Stimulated activated CD8-positive, alpha-beta memory T cell treated with anti-CD3 and anti-CD28 coated beads, Interleukin-2, amount 100 ng/mL, for 48 hours (primary cell): ENCODE data around the gene HK1.
"Not testable (repeated sequence)": the region's sequence is repeated elsewhere in the genome, so short reads cannot be mapped to it uniquely, and the experiment has no call there.

ENCODE experiments used
- DNase-seq, 2 donors: peaks; one replicate each; pipeline ENCODE4 v3.0.0-alpha.2; 2020; ENCODE audit warnings: low read depth in 2 of 2

Gene HK1

GRCh38 chr10:69308304-69308703 lies 30.0 kb downstream of the HK1 start:
- not testable (repeated sequence) for DNase-seq

DNA sequence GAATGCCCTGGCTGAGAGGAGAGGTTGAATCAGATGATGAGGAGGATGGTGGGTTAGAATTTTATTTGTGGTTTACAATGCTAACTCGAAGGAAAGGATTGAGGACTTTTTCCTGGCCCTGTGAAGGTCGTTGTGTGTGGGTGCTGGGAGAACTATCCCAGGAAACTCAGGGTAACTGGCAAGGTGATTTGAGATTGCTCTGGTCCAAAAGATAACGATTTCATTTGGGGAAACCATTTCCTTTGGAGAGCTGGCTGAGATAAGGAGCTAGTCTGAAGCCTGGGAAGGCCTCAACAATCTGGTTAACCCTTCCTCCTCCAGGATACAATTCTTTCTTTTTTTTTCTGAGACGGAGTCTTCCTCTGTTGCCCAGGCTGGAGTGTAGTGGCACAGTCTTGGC lies 33.0 kb downstream of the HK1 start:
- DNase-seq: no peak

DNA sequence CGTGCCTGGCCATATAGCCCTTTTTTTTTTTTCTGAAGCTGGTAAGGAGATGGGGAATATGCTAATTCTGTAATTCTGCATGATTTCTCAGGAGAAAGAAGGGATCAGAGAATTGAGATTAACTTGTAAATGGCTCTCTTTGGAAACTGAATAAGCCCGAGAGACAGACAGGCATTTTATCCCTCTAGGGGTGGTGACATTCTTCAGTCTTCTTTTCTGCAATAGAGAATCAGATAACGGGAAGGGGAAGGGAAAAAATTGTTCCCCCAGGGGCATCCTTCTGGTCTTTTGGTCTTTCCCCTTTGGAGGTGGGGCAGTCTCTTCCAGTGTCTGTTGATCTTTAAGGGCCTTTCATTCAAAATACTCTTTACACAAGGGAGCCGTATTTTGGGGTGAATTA lies 34.2 kb downstream of the HK1 start:
- DNase-seq: no peak

- no peak for DNase-seq
Observed at GRCh38 chr10:69315100-69315542, 36.8 kb downstream of the HK1 start.

DNA sequence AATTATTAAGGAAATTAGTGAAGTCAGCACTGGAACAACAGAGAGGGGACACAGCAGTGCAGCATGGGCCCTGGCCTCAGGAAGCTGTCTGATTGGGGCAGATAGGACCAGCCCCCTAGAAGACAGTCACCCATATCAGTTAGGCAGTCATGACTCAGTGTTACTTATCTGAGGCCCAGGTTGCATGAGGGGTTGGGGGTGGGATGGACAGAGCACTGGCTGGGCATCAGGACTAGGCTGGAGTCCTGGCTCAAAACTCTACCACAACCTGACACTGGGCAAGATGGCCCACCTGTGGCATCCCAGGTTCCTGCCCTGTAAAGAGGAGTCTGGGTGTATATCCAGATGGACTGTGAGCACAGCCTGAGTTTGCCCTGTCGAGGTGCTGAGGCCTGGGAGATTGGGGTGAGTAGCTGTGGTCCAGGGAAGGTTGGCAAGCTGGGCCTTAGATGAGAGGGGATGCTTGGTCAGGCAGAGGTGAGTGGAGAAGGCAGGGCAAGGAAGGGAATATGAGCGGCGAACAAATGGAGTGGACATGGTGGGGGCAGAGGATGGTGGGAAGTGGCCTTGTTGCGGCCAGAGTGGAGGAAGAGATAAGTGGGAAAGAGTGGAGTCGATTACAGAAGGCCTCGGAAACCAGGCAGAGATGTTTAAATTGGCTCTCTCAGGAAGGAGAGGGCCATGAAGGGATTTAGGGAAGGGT lies 37.5 kb downstream of the HK1 start:
- no peak for DNase-seq

- DNase-seq: no peak
Observed at GRCh38 chr10:69316313-69317059, 38.2 kb downstream of the HK1 start.

DNA sequence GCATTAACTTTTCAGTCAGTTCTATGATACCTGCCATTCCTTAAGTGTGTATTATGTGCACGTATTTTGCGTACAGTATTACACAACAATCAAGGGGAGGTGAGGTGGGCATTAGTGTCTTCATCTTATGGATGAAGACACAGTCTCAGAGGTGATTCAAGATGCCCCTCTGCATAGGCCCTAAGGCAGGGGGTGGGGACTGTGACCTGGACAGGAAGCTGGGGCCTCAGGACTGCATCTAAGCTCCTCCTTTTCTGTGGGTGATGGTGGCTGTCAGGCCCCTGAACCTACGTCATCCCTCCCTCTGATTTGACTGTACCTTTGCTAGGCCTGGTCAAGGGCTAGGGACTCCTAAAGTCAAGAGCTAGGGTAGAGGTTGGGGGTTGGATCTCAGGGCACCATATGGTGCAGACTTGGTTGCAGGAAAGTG lies 38.9 kb downstream of the HK1 start:
- peak in 1 of 2 donors; percentile 36 for DNase-seq

DNA sequence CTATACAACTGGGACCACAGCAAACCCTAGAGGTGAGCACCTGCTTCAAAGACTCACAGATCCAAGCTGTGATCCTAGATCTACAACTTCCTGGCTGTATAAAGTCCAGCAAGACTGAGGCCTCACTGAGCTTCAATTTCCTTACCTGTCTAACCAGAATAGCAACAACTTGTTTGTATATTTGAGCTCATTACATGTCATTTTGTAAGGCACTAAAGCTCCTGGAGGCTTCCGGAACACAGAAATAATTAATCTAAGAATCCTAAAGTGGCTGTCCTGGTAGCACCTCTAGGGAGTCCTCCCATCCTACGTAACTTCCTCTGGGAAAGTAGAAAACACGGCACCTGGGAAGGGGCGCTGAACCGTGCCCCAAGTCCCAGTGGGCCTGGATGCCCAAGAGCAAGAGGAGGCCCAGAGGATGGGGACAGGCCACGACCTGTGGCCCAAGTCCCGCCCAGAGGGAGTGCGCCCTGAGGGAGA lies 39.4 kb downstream of the HK1 start:
- DNase-seq: no peak

DNA sequence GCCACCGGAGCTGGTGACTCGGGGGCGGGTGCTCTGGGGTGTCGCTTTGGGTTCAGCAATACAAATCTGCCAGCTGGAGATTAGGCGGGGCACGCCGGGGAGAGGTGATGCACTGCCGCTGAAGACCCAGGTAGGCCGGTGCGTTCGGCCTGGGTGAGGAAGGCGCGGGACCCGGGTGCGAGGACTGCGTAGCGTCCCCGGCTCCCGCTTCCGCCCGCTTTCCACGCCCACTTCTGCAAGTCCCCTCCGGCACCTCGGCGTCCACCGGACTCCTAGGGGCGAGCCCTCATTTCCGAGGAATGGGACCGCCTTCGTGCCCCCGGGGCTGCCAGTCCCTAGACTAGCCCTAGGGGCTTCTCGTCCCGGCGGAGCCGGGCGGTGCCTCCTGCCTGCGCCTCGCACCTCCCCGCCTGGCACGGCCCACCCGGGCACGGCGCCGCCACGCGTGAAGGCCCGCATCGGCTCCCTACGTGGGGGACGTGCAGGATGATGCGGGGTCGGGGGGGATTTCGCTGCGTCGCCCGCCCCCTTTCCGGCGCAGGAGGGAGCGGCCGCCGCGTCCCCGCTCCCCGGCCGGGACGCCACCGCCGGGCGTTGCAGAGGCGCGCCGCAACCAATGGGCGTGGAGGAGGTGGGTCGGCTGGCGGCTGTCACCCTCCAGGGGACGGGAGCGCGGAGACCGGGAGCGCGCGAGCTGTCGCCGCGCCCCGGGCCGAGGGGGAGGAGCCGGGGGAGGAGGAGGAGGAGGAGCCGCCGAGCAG lies 40.0 kb downstream of the HK1 start:
- peak; percentile 85 to 91 for DNase-seq

DNA sequence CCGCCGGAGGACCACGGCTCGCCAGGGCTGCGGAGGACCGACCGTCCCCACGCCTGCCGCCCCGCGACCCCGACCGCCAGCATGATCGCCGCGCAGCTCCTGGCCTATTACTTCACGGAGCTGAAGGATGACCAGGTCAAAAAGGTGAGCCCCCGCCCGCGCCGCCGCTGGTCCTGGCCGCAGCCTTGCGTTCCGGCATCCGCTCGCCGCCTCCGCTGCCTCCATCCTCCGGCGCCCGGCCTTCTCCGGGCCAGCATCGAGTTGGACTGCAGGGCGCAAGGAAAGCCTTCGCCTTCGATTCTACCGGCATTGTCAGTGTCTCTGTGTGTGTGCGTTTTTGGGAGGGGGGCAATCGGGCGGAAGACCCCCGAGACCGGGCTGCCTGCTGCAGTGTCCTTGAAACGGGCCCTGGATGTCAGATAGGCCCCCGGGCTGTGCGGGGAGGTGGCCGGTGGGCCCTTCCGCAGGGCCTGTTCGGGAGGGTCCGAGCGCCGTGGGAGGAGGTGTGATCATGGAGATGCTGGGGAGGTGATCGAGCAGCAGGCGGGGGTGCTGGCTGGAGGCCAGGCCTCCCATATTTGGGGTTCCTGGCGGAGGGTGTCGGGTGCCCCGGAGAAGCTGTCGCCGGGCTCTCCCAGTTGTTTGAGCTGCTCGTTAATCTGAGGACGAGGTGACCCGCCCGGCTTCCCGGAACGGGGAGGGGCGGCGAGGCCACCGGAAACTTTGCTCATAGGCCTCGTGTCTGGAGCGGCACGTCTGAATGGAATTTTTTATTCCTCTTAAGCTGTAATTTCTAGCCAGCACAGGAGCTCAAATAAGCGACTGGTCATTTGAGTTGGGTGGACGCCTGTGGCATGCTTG lies 40.8 kb downstream of the HK1 start:
- DNase-seq: peak; percentile 65 to 76

DNA sequence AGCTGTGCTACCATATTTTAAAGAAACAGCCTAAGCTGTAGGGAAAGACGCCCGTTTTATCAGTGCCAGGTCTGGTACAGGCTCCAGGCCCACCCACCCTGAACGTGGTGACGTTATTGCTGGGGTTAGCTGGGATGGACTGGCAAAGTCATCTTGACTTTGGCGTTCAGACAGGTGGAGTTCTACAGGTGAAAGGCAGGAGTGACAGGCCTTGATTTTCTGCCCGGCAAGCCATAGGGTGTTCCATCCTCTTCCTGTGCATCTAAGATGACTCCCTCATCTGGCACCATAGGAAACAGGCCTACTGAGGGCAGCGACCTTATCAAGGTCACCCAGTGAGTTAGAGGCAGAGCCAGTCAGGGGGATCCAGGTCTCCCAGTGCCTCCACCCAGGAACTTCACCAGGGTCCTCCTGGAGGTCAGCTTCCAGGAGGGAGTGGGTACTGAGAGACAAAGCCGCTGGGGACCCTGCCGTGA lies 41.6 kb downstream of the HK1 start:
- no peak for DNase-seq

- no peak for DNase-seq
Observed at GRCh38 chr10:69320521-69320920, 42.2 kb downstream of the HK1 start.

- no peak for DNase-seq
Observed at GRCh38 chr10:69321039-69321715, 42.9 kb downstream of the HK1 start.

- no peak for DNase-seq
Observed at GRCh38 chr10:69321865-69322264, 43.6 kb downstream of the HK1 start.

DNA sequence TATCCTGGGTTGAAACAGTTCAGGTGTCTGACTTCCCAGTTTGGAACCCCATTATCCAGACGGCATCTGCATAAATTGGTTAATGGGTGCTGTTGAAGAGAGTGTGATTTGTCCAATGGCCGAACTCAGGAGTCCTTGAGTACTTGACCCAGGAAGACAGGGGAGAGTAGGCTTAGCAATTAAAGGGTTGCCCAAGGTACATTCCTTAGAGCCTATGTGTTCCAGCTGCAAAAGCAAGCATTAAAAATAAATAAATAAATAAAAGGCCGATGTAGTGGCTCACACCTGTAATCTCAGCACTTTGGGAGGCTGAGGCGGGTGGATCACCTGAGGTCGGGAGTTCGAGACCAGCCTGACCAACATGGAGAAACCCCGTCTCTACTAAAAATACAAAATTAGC lies 44.0 kb downstream of the HK1 start:
- DNase-seq: not testable (repeated sequence)

GRCh38 chr10:69323622-69324021 lies 45.3 kb downstream of the HK1 start:
- DNase-seq: no peak

DNA sequence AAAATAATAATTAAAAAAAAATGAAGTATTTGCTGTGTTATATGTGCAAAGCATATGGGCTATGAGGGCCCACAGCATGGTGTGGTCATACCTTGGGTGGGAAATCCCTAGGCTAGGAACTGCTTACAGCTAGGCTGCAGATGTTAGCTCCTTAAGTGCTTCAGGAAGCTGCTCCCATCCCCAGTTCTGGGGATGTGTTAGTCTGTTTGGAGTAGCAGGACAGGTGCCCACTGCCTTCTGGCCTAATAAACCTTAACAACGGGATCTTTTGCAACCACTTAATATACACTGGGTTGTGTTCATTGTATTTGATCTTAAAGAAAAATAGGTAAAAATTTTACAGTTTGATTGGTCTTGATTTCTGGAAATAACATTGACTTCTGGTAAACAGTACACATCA lies 46.3 kb downstream of the HK1 start:
- no peak for DNase-seq

DNA sequence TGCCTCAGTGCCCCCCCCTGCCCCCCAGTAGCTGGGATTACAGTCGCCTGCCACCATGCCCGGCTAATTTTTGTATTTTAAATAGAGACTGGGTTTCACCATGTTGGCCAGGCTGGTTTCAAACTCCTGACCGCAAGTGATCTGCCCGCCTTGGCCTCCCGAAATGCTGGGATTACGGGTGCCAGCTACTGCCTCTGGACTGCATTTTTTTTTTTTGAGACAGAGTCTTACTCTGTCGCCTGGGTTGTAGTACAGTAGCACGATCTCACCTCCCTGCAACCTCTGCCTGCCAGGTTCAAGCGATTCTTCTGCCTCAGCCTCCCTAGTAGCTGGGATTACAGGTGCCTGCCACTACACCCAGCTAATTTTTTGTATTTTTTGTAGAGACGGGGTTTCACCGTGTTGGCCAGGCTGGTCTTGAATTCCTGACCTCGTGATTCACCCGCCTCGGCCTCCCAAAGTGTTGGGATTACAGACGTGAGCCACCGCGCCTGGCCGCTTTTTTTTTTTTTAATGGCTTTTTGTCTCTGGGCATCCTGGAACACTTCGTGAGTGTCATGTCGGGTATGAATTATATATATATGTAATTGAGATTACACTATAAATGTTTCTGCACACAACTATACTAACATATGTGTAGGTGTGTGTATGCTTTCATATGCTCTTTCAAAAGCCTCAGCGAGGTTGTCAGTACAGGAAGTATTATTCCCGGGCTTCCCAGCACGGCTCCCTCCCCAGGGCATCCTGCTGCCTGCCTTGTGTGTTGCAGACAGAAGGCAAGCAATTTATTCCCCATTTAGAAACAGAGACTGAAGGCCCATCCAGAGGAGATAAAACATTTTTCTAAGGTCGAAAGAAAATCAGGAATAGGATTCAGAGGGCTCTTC lies 47.6 kb downstream of the HK1 start:
- DNase-seq: not testable (repeated sequence)

GRCh38 chr10:69326692-69327091 lies 48.4 kb downstream of the HK1 start:
- DNase-seq: no peak
